HT-29 (cell line): ENCODE results near the gene MEGF6. TPM values are rescaled to one million over a fixed set of nuclear protein-coding genes. Genes with fewer than 3 reads are reported as not detected.

Experiments used
- DNase-seq: peaks from one replicate; pipeline ENCODE4 v3.0.0-alpha.2; 2015; ENCODE audit warnings: low spot score
- small RNA-seq: library from RNA; depleted of rRNA; stranded (forward); fragments of <200 nt; gene quantifications from one replicate; pipeline ENCODE3, GENCODE V24; 2014
- total RNA-seq: library from RNA; depleted of rRNA; stranded (reverse); fragments of >200 nt; shearing (Covaris generic); gene quantifications from 2 replicates; pipeline ENCODE4 v1.2.3, GENCODE V29; 2014; rRNA removed

MEGF6 gene
- total RNA-seq, 1 experiment from 2014 or later, result 12.7 TPM

DNA sequence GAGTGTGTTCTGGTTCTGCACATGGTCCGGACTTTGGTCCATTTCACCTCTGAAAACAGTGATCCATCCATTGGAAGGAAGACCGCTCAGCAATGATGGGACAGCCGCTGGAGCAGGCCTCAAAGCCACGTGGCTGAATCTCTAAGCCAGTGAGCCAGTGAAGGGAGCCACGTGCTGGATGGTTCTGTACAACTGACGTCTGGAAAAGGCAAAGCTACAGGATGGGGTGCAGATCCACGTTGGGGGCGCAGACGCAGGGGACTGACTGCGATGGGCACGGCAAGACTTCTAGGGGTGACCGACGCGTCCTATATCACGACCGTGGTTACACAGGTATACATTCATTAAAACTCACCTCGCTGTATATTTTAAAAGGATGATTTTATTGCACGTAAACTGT lies 167.0 kb downstream of the MEGF6 start:
- no peak for DNase-seq

DNA sequence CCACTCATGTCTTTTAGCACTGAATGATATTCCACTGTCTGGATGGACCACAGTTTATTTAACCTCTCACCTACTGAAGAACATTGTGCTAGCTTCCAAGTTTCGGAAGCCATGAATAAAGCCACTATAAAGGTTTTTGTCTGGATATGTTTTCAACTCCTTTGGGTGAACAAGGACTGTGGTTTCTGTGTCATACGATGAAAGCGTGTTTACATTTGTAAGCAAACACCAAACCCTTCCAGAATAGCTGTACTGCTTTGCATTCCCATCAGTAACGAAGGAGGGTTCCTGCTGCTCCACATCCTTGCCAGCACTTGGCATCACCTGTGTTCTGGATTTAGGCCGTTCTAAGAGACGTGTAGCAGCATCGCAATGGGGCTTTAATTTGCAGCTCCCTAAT lies 167.5 kb downstream of the MEGF6 start:
- no peak for DNase-seq

DNA sequence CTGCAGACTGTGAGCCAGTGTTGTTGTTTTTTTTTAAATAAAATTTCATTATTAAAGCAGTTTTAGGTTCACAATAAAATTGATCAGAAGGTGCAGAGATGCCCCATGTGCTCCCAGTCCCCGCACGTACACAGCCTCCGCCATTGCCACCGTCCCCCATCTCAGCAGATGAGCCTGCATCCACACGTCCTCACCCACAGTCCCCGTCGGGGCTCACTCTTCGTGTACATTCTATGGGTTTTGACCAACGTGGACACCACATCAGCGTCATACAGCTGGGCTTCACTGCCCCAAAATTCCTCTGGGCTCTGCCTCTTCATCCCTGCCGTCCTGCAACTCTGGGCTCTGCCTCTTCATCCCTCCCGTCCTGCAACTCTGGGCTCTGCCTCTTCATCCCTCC lies 168.4 kb downstream of the MEGF6 start:
- DNase-seq, result no peak

DNA sequence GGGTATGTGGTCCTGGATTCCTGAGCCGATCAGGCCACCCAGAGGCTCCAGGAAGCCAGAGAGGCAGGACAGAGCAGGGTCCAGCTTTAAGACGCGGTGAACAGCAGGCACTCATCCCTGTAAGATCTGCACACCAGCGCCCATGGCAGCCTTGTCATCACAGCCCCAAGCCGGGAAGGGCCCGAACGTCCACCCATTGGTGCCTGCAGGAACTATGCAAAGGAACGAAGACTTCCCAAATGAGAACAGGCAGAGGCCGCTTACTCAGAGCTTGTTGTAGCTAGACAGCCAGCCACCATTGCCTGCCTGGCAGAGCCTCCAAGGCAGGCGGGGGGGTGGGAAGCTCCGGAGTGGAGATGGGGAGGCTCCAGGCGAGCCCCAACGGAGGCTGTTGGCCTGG lies 169.0 kb downstream of the MEGF6 start:
- no peak for DNase-seq

DNA sequence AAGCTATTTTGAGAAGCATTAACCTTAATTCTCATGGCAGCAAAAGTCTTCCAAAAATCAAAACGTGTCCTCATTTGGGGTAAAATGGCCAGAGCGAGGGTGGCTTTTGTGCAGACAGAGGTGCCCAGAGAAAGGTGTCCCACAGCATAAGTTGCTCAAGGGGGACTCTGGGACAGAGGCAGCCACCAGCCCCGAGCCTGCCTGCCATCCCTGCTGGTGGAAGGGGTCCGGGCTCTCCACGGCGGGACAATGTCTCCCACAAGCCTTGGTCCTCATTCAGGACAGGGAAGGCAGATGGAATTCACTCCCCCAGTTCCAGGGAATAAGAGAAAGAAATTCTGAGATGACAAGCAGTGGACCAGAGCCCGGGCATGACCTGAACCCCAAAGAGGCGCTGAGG lies 169.4 kb downstream of the MEGF6 start:
- DNase-seq, result no peak

DNA sequence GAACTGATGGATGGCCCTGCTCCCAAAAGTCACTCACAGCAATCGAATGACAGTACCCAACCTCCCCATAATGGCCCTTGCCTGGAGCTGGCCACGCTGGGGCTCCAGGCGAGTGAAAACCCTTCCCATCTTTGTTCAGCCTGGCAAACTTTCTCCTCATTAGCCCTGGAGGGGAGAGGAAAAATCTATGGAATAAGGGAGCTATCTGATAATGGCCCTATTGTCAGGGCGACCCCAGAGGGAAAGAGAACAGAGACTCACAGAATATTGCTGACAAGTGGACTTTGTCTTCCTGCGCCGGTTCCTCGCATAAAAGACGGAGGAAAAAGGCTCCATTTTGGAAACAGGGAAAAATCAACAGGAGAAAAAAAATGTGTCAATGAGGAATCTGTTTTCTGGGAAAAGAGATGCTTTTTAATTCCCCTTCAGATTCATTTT lies 169.9 kb downstream of the MEGF6 start:
- no peak for DNase-seq

DNA sequence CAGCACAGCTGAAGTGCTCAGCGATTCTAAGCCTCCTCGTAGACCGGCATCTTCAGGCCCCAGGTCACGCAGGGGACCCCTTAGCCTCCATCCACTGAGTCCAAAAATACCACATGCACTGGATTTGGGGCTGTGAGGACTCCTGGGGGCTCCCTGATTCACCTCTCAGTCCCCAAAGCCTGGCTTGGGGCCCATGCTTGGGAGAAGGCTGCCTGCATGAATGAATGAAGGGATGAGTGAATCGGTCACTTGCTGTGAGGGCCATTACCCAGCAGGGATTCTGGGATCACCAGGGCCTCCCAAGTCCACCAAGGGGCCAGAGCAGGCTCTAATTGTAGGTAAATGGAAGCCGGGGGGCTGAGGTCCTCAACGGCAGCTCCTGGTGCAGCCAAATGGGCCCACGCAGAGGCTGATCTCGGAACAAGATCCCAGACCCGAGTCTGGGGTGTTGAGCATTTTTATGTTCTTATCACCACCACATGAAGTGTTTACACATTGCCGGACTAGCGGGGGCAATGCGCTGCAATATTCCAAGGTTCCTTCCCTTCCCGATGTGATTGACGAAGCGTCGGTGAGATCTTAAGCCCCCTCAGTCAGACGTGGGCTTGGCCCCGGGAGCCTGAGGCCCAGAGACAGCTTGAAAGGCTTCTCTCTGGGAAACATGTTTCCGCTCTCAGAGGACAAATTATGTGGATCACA lies 170.4 kb downstream of the MEGF6 start:
- no peak for DNase-seq

DNA sequence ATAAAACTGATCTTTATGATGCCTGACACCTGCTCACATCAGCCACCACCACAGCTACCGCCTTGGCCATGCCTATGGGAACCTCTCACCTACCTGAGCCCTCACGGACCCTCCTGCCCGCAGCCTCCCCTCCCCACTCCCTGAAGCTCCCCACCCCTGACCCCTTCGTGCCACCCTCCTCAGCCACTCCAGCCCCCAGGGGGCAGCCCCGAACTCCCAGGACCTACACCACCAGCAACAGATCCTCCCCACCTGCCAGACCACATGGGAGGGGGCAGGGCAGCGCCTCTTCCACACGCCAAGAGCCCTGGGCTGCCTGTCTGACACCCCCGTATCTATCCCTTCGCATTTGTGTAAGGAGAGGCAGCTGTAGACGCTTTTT lies 171.0 kb downstream of the MEGF6 start:
- no peak for DNase-seq

Small RNAs within 50 kb of the gene (small RNA-seq; reads per million reads assigned to genes)
- gene MIR551A, result not detected

Other genes with a start within 250 kb of the MEGF6 start
- 124 and 137 TPM in 2 replicates for gene ARHGEF16, start 156.8 kb downstream of the MEGF6 start, total RNA-seq
- 43.1 and 44.4 TPM in 2 replicates for gene TPRG1L, start 13.5 kb upstream of the MEGF6 start, total RNA-seq
- gene WRAP73, start 38.6 kb upstream of the MEGF6 start, total RNA-seq, result 60.3 and 66.7 TPM in 2 replicates
- 6.9 and 11.1 TPM in 2 replicates for gene TP73, start 41.0 kb upstream of the MEGF6 start, total RNA-seq
- gene CCDC27, start 140.9 kb upstream of the MEGF6 start, total RNA-seq, result not detected in 2 replicates
- gene SMIM1, start 161.2 kb upstream of the MEGF6 start, total RNA-seq, result 1.9 TPM in 1 of 2 replicates, not detected in the other
- 41.1 and 42.7 TPM in 2 replicates for gene LRRC47, start 185.0 kb upstream of the MEGF6 start, total RNA-seq
- 22.7 and 31.3 TPM in 2 replicates for gene CEP104, start 245.7 kb upstream of the MEGF6 start, total RNA-seq
- gene DFFB, start 246.0 kb upstream of the MEGF6 start, total RNA-seq, result 12.9 and 14.2 TPM in 2 replicates